ENCODE measurements around the gene GHRL.

The GHRL gene

DNA sequence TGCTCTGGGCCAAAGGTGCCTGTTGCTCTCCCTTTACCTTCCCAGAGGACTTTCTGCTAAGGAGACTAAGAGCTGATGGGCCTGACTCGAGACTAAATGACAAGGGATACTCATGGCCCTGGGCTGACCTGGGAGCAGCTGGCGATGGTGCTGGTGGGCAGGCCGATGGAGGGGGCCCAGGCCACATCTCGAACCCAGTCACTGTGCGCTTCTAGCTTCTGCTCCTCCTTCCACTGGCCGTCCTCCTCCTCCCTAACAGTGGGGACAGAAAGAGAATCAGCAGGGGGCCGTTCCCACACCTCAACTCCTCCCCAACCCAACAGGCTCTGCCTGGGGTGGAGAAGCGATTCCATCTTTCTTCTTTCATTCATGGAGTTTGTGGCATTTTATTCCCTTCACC is 12.2 kb upstream of the GHRL start:
- Histone ChIP-seq H3K27ac (no peak overlapping the region), H3K79me2 (ENCODE audit: insufficient read depth, low read depth) (no peaks in the 10 kb centered on the region), H3K4me3 (IDR thresholded peaks at IDR 0.05; ENCODE audit: insufficient read depth, low read depth, low read length) (no peak overlapping the region), H3K9ac (no peak overlapping the region), H3K36me3 (ENCODE audit: insufficient read depth) (no peaks in the 10 kb centered on the region), H4K20me1 (ENCODE audit: insufficient read depth) (no peaks in the 10 kb centered on the region), H2AFZ (ENCODE audit: low read depth) (no peak overlapping the region), H3K27me3 (ENCODE audit: insufficient read depth, low read depth) (no peaks in the 10 kb centered on the region), H3K4me2 (no peak overlapping the region), H3K4me1 (ENCODE audit: low read depth, poor library complexity, severe bottlenecking) (peaks cover under 1% of the 10 kb centered on the region)
- TF ChIP-seq, protein P1, sequence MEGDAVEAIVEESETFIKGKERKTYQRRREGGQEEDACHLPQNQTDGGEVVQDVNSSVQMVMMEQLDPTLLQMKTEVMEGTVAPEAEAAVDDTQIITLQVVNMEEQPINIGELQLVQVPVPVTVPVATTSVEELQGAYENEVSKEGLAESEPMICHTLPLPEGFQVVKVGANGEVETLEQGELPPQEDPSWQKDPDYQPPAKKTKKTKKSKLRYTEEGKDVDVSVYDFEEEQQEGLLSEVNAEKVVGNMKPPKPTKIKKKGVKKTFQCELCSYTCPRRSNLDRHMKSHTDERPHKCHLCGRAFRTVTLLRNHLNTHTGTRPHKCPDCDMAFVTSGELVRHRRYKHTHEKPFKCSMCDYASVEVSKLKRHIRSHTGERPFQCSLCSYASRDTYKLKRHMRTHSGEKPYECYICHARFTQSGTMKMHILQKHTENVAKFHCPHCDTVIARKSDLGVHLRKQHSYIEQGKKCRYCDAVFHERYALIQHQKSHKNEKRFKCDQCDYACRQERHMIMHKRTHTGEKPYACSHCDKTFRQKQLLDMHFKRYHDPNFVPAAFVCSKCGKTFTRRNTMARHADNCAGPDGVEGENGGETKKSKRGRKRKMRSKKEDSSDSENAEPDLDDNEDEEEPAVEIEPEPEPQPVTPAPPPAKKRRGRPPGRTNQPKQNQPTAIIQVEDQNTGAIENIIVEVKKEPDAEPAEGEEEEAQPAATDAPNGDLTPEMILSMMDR (conservative IDR thresholded peaks at IDR 0.05; ENCODE audit: low read depth, low read length) = no peak

DNA sequence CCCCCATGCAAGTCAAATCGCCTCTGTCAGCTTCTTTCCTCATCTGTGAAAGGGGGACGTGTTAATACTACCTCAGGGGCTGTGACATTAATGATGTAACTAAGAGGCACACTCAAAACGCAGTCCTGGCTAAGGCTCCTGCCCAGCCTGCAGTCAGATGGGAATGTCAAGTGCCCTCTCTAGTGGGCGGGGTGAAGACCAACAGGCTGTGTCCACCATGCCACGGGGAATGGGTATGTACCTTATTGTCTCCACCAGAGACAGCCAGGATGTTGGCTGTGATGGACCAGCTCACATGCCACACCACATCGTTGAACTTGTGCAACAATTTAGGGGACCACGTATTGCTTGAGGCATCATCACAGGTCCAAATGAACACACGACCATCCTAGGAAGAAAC is 11.0 kb upstream of the GHRL start:
- Histone ChIP-seq H3K9ac (no peak overlapping the region), H4K20me1 (ENCODE audit: insufficient read depth) (no peaks in the 10 kb centered on the region), H2AFZ (ENCODE audit: low read depth) (no peak overlapping the region), H3K79me2 (ENCODE audit: insufficient read depth, low read depth) (no peaks in the 10 kb centered on the region), H3K4me2 (no peak overlapping the region), H3K36me3 (ENCODE audit: insufficient read depth) (no peaks in the 10 kb centered on the region), H3K27me3 (ENCODE audit: insufficient read depth, low read depth) (no peaks in the 10 kb centered on the region), H3K27ac (no peak overlapping the region), H3K4me1 (ENCODE audit: low read depth, poor library complexity, severe bottlenecking) (peaks cover 12% of the 10 kb centered on the region), H3K4me3 (IDR thresholded peaks at IDR 0.05; ENCODE audit: insufficient read depth, low read depth, low read length) (no peak overlapping the region)
- TF ChIP-seq, protein P1 (conservative IDR thresholded peaks at IDR 0.05; ENCODE audit: low read depth, low read length) = no peak

DNA sequence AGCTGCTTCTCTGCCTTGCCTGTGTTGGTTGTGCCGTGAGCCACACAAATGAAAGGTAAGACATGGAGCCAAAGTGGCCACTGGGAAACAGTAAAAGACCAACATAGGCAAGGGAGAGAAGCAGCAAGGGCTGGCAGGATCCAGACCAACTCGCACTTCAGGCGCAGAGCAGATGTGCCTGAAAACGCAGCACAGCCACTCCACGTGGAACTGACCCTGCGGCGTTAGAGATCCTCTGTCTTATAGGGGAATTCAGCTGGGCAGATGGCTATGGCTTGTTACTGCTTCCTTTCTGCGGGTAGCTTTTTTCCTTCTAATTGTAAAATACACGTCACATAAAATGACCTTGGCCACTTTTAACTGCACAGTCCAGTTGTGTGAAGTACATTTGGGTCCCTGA is 10.4 kb upstream of the GHRL start:
- Histone ChIP-seq H3K27me3 (ENCODE audit: insufficient read depth, low read depth) (no peaks in the 10 kb centered on the region), H3K4me1 (ENCODE audit: low read depth, poor library complexity, severe bottlenecking) (peaks cover 13% of the 10 kb centered on the region), H3K4me2 (no peak overlapping the region), H3K4me3 (IDR thresholded peaks at IDR 0.05; ENCODE audit: insufficient read depth, low read depth, low read length) (no peak overlapping the region), H4K20me1 (ENCODE audit: insufficient read depth) (no peaks in the 10 kb centered on the region), H3K79me2 (ENCODE audit: insufficient read depth, low read depth) (no peaks in the 10 kb centered on the region), H3K9ac (no peak overlapping the region), H2AFZ (ENCODE audit: low read depth) (no peak overlapping the region), H3K27ac (no peak overlapping the region), H3K36me3 (ENCODE audit: insufficient read depth) (no peaks in the 10 kb centered on the region)
- TF ChIP-seq, protein P1 (conservative IDR thresholded peaks at IDR 0.05; ENCODE audit: low read depth, low read length) = no peak

DNA sequence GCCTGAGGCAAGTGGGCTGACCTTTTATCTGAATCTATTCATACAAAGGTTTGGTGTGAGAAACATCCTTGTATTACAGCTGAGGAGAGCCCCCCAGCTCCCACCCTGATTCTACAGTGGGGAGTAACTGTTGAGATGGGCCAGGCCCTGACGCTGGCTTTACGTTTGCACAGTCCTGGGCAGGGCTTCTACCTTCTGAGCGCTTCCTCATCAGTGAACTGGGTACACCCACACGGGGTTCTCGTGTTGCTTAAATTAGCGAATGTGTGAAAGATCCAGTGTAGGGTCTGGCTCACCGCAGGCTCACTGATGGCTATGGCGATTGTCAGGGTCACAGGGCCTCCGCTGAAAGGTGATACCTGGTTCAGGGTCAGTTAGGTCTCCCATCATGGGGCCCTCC is 7.3 kb upstream of the GHRL start:
- Histone ChIP-seq H2AFZ (ENCODE audit: low read depth) (no peak overlapping the region), H3K27me3 (ENCODE audit: insufficient read depth, low read depth) (no peaks in the 10 kb centered on the region), H3K4me3 (IDR thresholded peaks at IDR 0.05; ENCODE audit: insufficient read depth, low read depth, low read length) (no peak overlapping the region), H4K20me1 (ENCODE audit: insufficient read depth) (no peaks in the 10 kb centered on the region), H3K4me2 (no peak overlapping the region), H3K36me3 (ENCODE audit: insufficient read depth) (no peaks in the 10 kb centered on the region), H3K79me2 (ENCODE audit: insufficient read depth, low read depth) (no peaks in the 10 kb centered on the region), H3K9ac (no peak overlapping the region), H3K4me1 (ENCODE audit: low read depth, poor library complexity, severe bottlenecking) (peaks cover 13% of the 10 kb centered on the region), H3K27ac (no peak overlapping the region)
- TF ChIP-seq, protein P1 (conservative IDR thresholded peaks at IDR 0.05; ENCODE audit: low read depth, low read length) = no peak

Data from KMS-11 (cell line).